MCF 10A (cell line): Measurements from ENCODE around the gene HNRNPM. TPM values are rescaled to one million over a fixed set of nuclear protein-coding genes. Genes with fewer than 3 reads are reported as not detected.

ENCODE experiments used
- BruUV-seq: library from RNA; stranded (reverse); fragments of 400-500 nt; replicated peaks from 2 replicates; lab custom pipeline; 2021; lab: Mats Ljungman, UMichigan
- CTCF ChIA-PET: fragments of 300-600 bp; sonication (Branson Sonifier 250); formaldehyde crosslinking; extraction: SDS; loops from one replicate; lab custom pipeline; 2021; ENCODE audit warnings: antibody characterized with exemption, inconsistent platforms; lab: Yijun Ruan, JAX
- POLR2A ChIA-PET: fragments of 300-600, 350-650 bp; sonication (Branson Sonifier 250); formaldehyde crosslinking; extraction: SDS; loops from one replicate; lab custom pipeline; 2020; ENCODE audit warnings: antibody characterized with exemption, inconsistent platforms; lab: Yijun Ruan, JAX
- DNase-seq: peaks from one replicate; pipeline ENCODE4 v3.0.0-alpha.2; 2018; ENCODE audit not compliant: unreplicated experiment
- H3K27ac Mint-ChIP-seq: one replicate; pipeline ENCODE4 v1.8.0; 2022; ENCODE audit warnings: mild to moderate bottlenecking, low read depth, mixed read lengths; ENCODE audit not compliant: unreplicated experiment
- H3K27me3 Mint-ChIP-seq: one replicate; pipeline ENCODE4 v1.8.0; 2022; ENCODE audit warnings: mixed read lengths; ENCODE audit not compliant: insufficient read depth, unreplicated experiment
- H3K36me3 Mint-ChIP-seq: one replicate; pipeline ENCODE4 v1.8.0; 2022; ENCODE audit warnings: mild to moderate bottlenecking, moderate library complexity, mixed read lengths; ENCODE audit not compliant: insufficient read depth, unreplicated experiment
- H3K4me1 Mint-ChIP-seq: one replicate; pipeline ENCODE4 v1.8.0; 2022; ENCODE audit warnings: mixed read lengths; ENCODE audit not compliant: insufficient read depth, unreplicated experiment
- H3K4me3 Mint-ChIP-seq: one replicate; pipeline ENCODE4 v1.8.0; 2022; ENCODE audit warnings: mild to moderate bottlenecking, moderate library complexity, mixed read lengths; ENCODE audit not compliant: unreplicated experiment
- H3K9me3 Mint-ChIP-seq: one replicate; pipeline ENCODE4 v1.8.0; 2022; ENCODE audit warnings: mixed read lengths; ENCODE audit not compliant: unreplicated experiment
- intact Hi-C: fragments of 100-400 bp; cut with micrococcal nuclease; formaldehyde crosslinking; loops from 2 replicates; pipeline ENCODE4 v1.14.1; 2022
- total RNA-seq: library from RNA; stranded (reverse); gene quantifications from 2 replicates; pipeline ENCODE4 v1.2.3, GENCODE V29; 2022
- TF ChIP-seq, protein P1 (sequence below): fragments of 200-600 bp; IDR thresholded peaks from one replicate; pipeline ENCODE4 v1.8.0; 2022; ENCODE audit warnings: antibody characterized with exemption, mild to moderate bottlenecking; ENCODE audit not compliant: unreplicated experiment

The HNRNPM gene
- total RNA-seq, 1 experiment from 2014 or later = 161 TPM

DNA sequence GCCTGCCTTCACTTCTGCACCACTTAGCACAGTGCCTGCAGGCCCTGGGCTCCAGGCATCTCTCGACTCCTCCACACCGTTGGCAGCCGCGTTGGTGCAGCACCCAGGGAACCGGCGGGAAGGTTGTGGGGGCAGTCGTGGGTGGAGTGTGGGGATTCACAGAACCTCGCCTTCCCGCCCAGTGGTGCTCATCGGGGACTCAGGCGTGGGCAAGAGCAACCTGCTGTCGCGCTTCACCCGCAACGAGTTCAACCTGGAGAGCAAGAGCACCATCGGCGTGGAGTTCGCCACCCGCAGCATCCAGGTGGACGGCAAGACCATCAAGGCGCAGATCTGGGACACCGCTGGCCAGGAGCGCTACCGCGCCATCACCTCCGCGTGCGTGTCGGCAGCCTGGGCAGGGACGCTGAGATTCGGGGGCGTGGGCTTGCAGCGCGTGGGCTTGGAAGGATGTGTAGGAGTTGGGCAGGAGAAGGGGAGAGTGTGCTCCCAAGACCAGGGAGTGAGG lies 45.0 kb upstream of the HNRNPM start:
- DNase-seq = no peak
- no peak overlapping the region for H3K4me3 Mint-ChIP-seq
- H3K4me1 Mint-ChIP-seq = peaks cover 19% of the 10 kb centered on the region
- H3K27ac Mint-ChIP-seq = no peak overlapping the region
- intact Hi-C loops = no loop called here
- H3K9me3 Mint-ChIP-seq = no peaks in the 10 kb centered on the region
- ChIA-PET CTCF (interaction anchor here (0.6 to 3.7 kb wide), 3 partner anchors 14 to 187 kb away, joined by 3 to 64 read pairs (median 4); no protein-coding TSS in a partner anchor), POLR2A (no interaction called here)
- TF ChIP-seq, protein P1, sequence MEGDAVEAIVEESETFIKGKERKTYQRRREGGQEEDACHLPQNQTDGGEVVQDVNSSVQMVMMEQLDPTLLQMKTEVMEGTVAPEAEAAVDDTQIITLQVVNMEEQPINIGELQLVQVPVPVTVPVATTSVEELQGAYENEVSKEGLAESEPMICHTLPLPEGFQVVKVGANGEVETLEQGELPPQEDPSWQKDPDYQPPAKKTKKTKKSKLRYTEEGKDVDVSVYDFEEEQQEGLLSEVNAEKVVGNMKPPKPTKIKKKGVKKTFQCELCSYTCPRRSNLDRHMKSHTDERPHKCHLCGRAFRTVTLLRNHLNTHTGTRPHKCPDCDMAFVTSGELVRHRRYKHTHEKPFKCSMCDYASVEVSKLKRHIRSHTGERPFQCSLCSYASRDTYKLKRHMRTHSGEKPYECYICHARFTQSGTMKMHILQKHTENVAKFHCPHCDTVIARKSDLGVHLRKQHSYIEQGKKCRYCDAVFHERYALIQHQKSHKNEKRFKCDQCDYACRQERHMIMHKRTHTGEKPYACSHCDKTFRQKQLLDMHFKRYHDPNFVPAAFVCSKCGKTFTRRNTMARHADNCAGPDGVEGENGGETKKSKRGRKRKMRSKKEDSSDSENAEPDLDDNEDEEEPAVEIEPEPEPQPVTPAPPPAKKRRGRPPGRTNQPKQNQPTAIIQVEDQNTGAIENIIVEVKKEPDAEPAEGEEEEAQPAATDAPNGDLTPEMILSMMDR = no peak
- H3K36me3 Mint-ChIP-seq = peaks cover 21% of the 10 kb centered on the region
- BruUV-seq = no TSS peak
- no peaks in the 10 kb centered on the region for H3K27me3 Mint-ChIP-seq

DNA sequence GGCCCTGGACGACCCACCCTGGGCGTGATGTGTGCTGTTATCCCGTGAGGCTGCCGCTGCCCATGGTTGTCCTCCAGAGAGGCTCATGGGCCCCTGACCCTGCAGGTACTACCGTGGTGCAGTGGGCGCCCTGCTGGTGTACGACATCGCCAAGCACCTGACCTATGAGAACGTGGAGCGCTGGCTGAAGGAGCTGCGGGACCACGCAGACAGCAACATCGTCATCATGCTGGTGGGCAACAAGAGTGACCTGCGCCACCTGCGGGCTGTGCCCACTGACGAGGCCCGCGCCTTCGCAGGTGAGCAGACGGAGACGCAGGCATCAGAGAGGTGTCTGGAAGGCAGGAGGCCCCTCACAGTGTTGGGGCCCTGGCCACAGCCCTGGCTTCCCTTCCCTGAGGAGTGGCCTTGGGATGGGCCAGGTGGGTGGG lies 42.8 kb upstream of the HNRNPM start:
- no peaks in the 10 kb centered on the region for H3K27me3 Mint-ChIP-seq
- BruUV-seq = no TSS peak
- intact Hi-C loops = no loop called here
- TF ChIP-seq, protein P1 = no peak
- peaks cover 6% of the 10 kb centered on the region for H3K4me1 Mint-ChIP-seq
- H3K27ac Mint-ChIP-seq = no peak overlapping the region
- ChIA-PET CTCF (interaction anchor here (2.2 kb wide), 1 partner anchor 48 kb away, joined by 11 read pairs; no protein-coding TSS in a partner anchor), POLR2A (no interaction called here)
- no peak for DNase-seq
- H3K9me3 Mint-ChIP-seq = no peaks in the 10 kb centered on the region
- peaks cover 23% of the 10 kb centered on the region for H3K36me3 Mint-ChIP-seq
- no peak overlapping the region for H3K4me3 Mint-ChIP-seq

DNA sequence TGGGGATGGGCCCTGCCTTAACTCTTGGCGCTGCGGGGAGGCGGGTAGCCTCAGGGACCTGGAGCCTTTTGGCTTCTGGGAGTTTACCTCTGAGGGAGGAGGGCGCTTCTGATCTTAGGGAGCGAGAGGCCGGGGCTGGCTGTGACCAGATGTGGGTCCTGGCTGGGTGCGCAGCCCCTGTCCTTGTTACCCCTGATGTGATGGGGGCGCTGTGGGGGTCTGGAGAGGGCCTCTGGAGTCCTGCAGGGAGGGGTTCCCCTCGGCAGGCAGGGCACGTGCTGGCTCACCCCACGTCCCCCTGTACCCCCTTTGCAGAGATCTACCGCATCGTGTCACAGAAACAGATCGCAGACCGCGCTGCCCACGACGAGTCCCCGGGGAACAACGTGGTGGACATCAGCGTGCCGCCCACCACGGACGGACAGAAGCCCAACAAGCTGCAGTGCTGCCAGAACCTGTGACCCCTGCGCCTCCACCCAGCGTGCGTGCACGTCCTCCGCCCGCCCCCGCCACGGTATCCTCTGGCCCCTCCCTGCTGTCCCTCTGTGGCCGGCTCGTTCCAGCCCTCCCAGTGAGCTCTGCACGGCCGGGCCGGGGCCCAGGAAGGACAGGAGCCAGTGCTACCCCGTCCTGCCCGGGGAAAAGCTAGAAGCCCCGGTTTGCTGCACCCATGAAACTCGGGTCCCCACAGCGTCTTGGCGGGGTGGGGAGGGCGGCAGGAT lies 41.5 kb upstream of the HNRNPM start:
- H3K27ac Mint-ChIP-seq = no peak overlapping the region
- no TSS peak for BruUV-seq
- H3K27me3 Mint-ChIP-seq = no peaks in the 10 kb centered on the region
- ChIA-PET POLR2A (no interaction called here), CTCF (no interaction called here)
- intact Hi-C loops = no loop called here
- H3K4me1 Mint-ChIP-seq = peaks cover 5% of the 10 kb centered on the region
- no peak overlapping the region for H3K4me3 Mint-ChIP-seq
- no peak for DNase-seq
- TF ChIP-seq, protein P1 = no peak
- H3K9me3 Mint-ChIP-seq = no peaks in the 10 kb centered on the region
- H3K36me3 Mint-ChIP-seq = peaks cover 26% of the 10 kb centered on the region

DNA sequence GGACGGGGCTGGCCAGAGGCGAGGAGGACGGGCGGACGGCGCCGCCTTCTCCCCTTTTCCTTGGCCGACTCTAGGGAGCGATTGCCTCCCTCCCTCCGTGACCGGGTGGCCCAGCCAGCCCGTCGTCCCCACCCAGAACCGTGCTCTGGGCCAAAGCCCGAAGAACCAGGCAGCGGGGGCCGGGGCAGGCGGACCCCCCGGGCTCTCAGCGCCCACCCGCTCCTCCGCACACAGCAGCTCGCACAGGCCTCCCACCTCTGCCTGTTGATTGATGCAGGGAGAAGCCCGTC lies 41.0 kb upstream of the HNRNPM start:
- H3K4me1 Mint-ChIP-seq = peaks cover 5% of the 10 kb centered on the region
- no peak for DNase-seq
- H3K27ac Mint-ChIP-seq = no peak overlapping the region
- H3K36me3 Mint-ChIP-seq = peaks cover 26% of the 10 kb centered on the region
- no peaks in the 10 kb centered on the region for H3K27me3 Mint-ChIP-seq
- TF ChIP-seq, protein P1 = no peak
- intact Hi-C loops = no loop called here
- ChIA-PET CTCF (no interaction called here), POLR2A (no interaction called here)
- no peaks in the 10 kb centered on the region for H3K9me3 Mint-ChIP-seq
- TSS peak; percentile 51 for BruUV-seq
- no peak overlapping the region for H3K4me3 Mint-ChIP-seq
